MM.1S (cell line): ENCODE data around the gene NEK6.

Experiments
- CTCF ChIP-seq: fragments of 300-600 bp; sonication (generic); IDR thresholded peaks from 2 replicates; pipeline ENCODE4 v1.5.1; 2016; ENCODE audit warnings: antibody characterized with exemption, low read length, mixed read lengths
- EZH2 ChIP-seq: fragments of 300-600 bp; sonication (generic); optimal IDR thresholded peaks from 2 replicates; pipeline ENCODE3; 2017; ENCODE audit warnings: low read depth, mild to moderate bottlenecking, antibody characterized with exemption, low read length, mixed read lengths

- TF ChIP-seq EZH2 = no peak
- no peak for TF ChIP-seq CTCF
Measured at GRCh38 chr9:124295159-124295794, 37.5 kb downstream of the NEK6 start.
